ENCODE measurements around the gene POU2F2. TPM values are rescaled to one million over a fixed set of nuclear protein-coding genes. Genes with fewer than 3 reads are reported as not detected.

The POU2F2 gene
- total and polyA plus RNA-seq, 2 donors (not counting 3 experiments of a cell fraction or from before 2014, with no cell fraction given): 4.0 to 4.1 TPM

GRCh38 chr19:42053037-42053935, 79.0 kb downstream of the POU2F2 start:
- FAIRE-seq: no peak
- ChIA-PET CTCF (interaction anchor here (0.8 to 1.3 kb wide), 2 partner anchors 15 to 18 kb away, joined by 3 to 6 read pairs; no protein-coding TSS in a partner anchor), POLR2A (no interaction called here)

More at GRCh38 chr19:42053037-42053935, 79.0 kb downstream of the POU2F2 start:
- no peak overlapping the region for H3K4me3 ChIP-seq (replicated peaks in 1 of 3; ENCODE audit: insufficient read depth in 1 of 3, low read depth in 1 of 3, low read length in 3 of 3)
- H3K4me1 ChIP-seq (ENCODE audit: control insufficient read depth, extremely low read depth, insufficient read depth, low read length): no peaks in the 10 kb centered on the region
- no peak overlapping the region for H3K9ac ChIP-seq (replicated peaks; ENCODE audit: extremely low read depth, insufficient read depth, low read length)
- no peaks in the 10 kb centered on the region for H3K36me3 ChIP-seq (ENCODE audit: control insufficient read depth in 2 of 2, extremely low read depth in 1 of 2, insufficient read depth in 2 of 2, low read length in 2 of 2)
- H3K9me1 ChIP-seq (replicated peaks; ENCODE audit: control insufficient read depth, extremely low read depth, insufficient read depth, low read length): no peaks in the 10 kb centered on the region
- no peaks in the 10 kb centered on the region for H4K20me1 ChIP-seq (replicated peaks; ENCODE audit: control insufficient read depth, extremely low read depth, insufficient read depth, low read length)
- intact Hi-C loops (cut with micrococcal nuclease) (no loop called here), dilution Hi-C loops (cut with MboI; ENCODE audit: extremely low pct_ligation_motif_present, low sequenced_read_pairs) (no loop called here)
- H3K27me3 ChIP-seq (ENCODE audit: control insufficient read depth in 2 of 2, insufficient read depth in 2 of 2, low read length in 2 of 2): no peaks in the 10 kb centered on the region
- H2AFZ ChIP-seq (ENCODE audit: low read depth, low read length): no peak overlapping the region
- no peak overlapping the region for H3K27ac ChIP-seq (ENCODE audit: insufficient read depth, low read depth, low read length)
- no peaks in the 10 kb centered on the region for H3K79me2 ChIP-seq (ENCODE audit: control insufficient read depth, insufficient read depth, low read length)
- DNase-seq (ENCODE audit: low read depth, low spot score): no peak
- no peaks in the 10 kb centered on the region for H3K9me3 ChIP-seq (replicated peaks; ENCODE audit: control insufficient read depth, insufficient read depth, low read length)
- H3K4me2 ChIP-seq (ENCODE audit: insufficient read depth, low read length): no peak overlapping the region
- TF ChIP-seq MYC (IDR thresholded peaks at IDR 0.05; ENCODE audit: low read depth, low read length) (no peak), JUN (IDR thresholded peaks at IDR 0.05; ENCODE audit: borderline replicate concordance, insufficient read depth, insufficient read length, low read depth) (no peak), GATA2 (IDR thresholded peaks at IDR 0.05; ENCODE audit: insufficient read depth, insufficient read length, low read depth, low read length) (no peak), POLR2AphosphoS5 (IDR thresholded peaks at IDR 0.05; ENCODE audit: insufficient read depth, low read depth, low read length) (no peak), FOS (IDR thresholded peaks at IDR 0.05; ENCODE audit: borderline replicate concordance, insufficient read depth, low read length) (no peak), POLR2A (IDR thresholded peaks at IDR 0.05; ENCODE audit: low read depth, low read length) (no peak), MAX (IDR thresholded peaks at IDR 0.05; ENCODE audit: insufficient read depth, insufficient read length) (no peak), CTCF (IDR thresholded peaks at IDR 0.05; ENCODE audit: extremely low read depth in 1 of 2, insufficient read depth in 1 of 2, low read depth in 1 of 2, low read length in 2 of 2) (no peak), EZH2 (IDR thresholded peaks at IDR 0.05; ENCODE audit: borderline replicate concordance, low read depth, low read length, severe bottlenecking) (no peak)
- BruUV-seq (replicated peaks): no TSS peak
